Stimulated activated CD4-positive, alpha-beta T cell treated with anti-CD3 and anti-CD28 coated beads, Interleukin-12 subunit alpha, Interleukin-12 subunit beta, amount 100 ng/mL, for 48 hours (primary cell): ENCODE data around the gene CAMK2B.
"Not testable (repeated sequence)": the region's sequence is repeated elsewhere in the genome, so short reads cannot be mapped to it uniquely, and the experiment has no call there.

Source experiments
- DNase-seq, 3 donors: peaks; one replicate each; pipeline ENCODE4 v3.0.0-alpha.2; 2020; ENCODE audit warnings: low read depth in 2 of 3, low spot score in 1 of 3

CAMK2B gene

DNA sequence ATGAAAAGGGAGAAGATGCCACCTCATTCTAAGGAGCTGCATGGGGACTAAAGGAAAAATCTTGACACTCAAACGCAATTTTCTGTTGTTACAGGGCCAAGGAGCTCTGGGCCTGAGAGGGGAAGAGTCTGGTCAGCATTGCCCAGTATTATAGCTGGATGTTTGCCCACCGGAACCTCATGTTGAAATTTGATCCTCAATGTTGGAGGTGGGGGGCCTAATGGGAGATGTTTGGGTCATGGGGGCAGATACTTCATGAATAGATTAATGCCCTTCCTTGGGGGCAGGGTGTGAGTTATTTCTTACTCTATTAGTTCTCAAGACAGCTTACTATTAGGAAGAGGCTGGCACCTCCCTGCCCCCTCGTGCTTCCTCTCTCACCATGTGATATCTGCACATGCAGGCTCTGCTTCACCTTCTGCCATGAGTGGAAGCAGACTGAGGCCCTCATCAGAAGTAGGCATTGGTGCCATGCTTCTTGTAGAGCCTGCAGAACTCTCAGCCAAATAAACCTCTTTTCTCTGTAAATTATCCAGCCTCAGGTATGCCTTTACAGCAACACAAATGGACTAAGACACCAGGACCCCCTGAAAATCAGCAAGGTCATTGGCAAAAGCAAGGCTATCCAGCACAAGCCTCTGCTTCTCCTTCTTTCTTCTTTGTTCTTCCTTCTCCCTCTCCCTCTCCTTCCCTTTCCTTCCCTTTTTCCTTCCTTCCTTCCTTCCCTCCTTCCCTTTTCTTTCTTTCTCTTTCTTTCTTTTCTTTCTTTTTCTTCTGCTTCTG lies 151.3 kb downstream of the CAMK2B start:
- DNase-seq, result no peak

DNA sequence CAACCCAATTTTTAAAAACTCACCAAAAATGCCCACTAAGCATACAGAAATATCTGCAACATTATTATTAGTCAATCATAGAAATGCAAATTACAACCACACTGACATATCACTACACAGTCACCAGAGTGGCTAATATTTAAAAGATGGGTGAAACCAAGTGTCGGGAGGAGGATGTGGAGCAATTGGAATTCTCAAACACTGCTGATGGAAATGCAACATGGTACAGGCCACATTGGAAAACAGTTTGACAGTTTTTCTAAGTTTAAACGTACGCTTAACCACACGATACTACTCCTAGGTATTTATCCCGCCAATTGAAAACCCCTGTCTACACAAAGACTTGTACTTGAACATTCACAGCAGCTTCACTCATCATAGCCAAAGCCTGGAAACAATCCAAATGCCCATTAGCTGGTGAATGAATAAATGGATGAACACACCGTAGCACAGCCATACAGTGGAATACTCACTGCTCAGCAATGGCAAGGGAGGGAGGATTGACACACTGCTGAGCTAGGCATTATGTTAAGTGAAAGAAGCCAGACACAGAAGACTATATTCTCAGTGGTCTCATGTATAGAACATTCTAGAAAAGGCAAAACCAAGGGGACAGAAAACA lies 152.5 kb downstream of the CAMK2B start:
- no peak for DNase-seq

DNA sequence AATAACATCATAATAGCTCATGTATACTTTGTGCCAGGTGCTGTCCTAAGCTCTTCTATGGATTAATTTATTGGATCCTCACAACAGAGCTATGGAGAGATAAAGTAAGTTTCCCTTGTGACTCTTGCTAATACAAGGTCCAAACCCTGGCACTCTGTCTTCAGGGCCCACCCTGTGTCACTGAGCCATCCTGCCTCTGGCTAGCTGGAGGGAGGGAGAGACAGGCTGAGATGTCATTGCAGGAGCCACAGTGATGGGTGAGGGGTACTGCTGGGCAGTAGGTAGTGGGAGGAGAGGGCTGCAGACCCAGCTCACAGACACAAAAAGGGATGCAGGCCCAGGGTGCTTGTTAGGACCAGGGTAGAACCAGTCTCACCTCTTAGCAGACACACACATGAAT lies 153.0 kb downstream of the CAMK2B start:
- DNase-seq, result no peak

DNA sequence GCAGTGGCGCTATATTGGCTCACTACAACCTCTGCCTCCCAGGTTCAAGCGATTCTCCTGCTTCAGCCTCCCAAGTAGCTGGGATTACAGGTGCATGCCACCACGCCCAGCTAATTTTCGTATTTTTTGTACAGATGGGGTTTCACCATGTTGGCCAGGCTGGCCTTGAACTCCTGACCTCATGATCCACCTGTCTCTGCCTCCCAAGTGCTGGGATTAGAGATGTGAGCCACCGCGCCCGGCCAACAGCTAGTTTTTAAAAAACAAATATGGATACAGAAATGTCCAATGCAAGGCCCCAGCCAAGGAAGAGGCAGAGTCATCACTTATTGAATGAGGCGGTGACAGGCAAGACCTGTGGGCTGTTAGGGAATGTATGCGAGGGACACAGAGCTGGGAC lies 153.5 kb downstream of the CAMK2B start:
- not testable (repeated sequence) for DNase-seq

DNA sequence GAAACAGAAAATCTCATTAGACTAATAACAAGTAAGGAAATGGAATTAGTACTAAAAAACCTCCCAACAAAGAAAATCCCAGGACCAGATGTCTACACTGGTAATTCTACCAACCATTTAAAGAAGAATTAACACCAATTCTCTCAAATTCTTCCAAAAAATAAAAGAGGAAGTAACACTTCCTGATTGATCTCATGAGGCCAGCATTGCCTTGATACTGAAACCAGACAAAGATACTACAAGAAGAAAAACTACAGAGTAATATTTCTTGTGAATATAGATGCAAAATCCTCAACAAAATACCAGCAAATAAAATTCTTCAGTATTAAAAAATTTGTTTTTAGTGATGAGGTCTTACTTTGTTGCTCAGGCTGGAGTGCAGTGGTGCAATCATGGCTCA lies 157.5 kb downstream of the CAMK2B start:
- DNase-seq, result no peak
